AG10803 (cell line): ENCODE measurements around the gene ZFYVE27.
A peak's percentile ranks its signal among the peaks of the same experiment; 100 is the strongest.

Source experiments
- DNase-seq: peaks from one replicate; pipeline ENCODE4 v3.0.0; 2010; ENCODE audit warnings: low read depth
- H3K4me3 ChIP-seq: 2 replicates; pipeline ENCODE4 v1.5.1; 2011; ENCODE audit warnings: mild to moderate bottlenecking, low read length, control low read depth
- CTCF ChIP-seq: conservative IDR thresholded peaks from 2 replicates; pipeline ENCODE4 v1.5.1; 2011; ENCODE audit warnings: mild to moderate bottlenecking, low read length, control low read depth, inconsistent platforms

ZFYVE27 gene

GRCh38 chr10:97703398-97704067, 33.4 kb upstream of the ZFYVE27 start:
- TF ChIP-seq CTCF: no peak
- no peak overlapping the region for H3K4me3 ChIP-seq

GRCh38 chr10:97704341-97704740, 32.6 kb upstream of the ZFYVE27 start:
- no peak for DNase-seq
- no peak overlapping the region for H3K4me3 ChIP-seq
- no peak for TF ChIP-seq CTCF

More at GRCh38 chr10:97703398-97704067, 33.4 kb upstream of the ZFYVE27 start:
- DNase-seq: no peak

- no peak for DNase-seq
- TF ChIP-seq CTCF: no peak
- H3K4me3 ChIP-seq: no peak overlapping the region
Observed at GRCh38 chr10:97705006-97705670, 31.8 kb upstream of the ZFYVE27 start.

- no peak overlapping the region for H3K4me3 ChIP-seq
- DNase-seq: no peak
- TF ChIP-seq CTCF: no peak
Observed at GRCh38 chr10:97707134-97707861, 29.6 kb upstream of the ZFYVE27 start.

GRCh38 chr10:97708167-97708566, 28.8 kb upstream of the ZFYVE27 start:
- H3K4me3 ChIP-seq: no peak overlapping the region
- no peak for TF ChIP-seq CTCF
- no peak for DNase-seq

GRCh38 chr10:97708976-97709946, 27.7 kb upstream of the ZFYVE27 start:
- DNase-seq: peak; percentile 90
- peak; percentile 75 for TF ChIP-seq CTCF
- H3K4me3 ChIP-seq: no peak overlapping the region
